HL-60 (cell line): Measurements from ENCODE around the gene AQP2.

Experiments used
- DNase-seq, 2 experiments: peaks; one replicate each; pipeline ENCODE4 v3.0.0-alpha.2; 2010 to 2020; ENCODE audit warnings: low read depth in 1 of 2, low spot score in 1 of 2
- H3K27ac ChIP-seq: fragments of 250-450 bp; sonication (Bioruptor Pico); replicated peaks from 2 replicates; pipeline ENCODE4 v1.5.1; 2020; ENCODE audit warnings: mild to moderate bottlenecking, moderate library complexity
- H3K27me3 ChIP-seq: fragments of 250-450 bp; sonication (Bioruptor Pico); 2 replicates; pipeline ENCODE4 v1.5.1; 2021; ENCODE audit warnings: mild to moderate bottlenecking, moderate library complexity; ENCODE audit not compliant: insufficient read depth, poor library complexity, severe bottlenecking
- H3K4me3 ChIP-seq: replicated peaks from 2 replicates; pipeline ENCODE4 v1.5.1; 2011; ENCODE audit warnings: mild to moderate bottlenecking, control low read depth, low read length; ENCODE audit not compliant: insufficient read depth
- CTCF ChIP-seq: IDR thresholded peaks from one replicate; pipeline ENCODE4 v1.5.1; 2011; ENCODE audit warnings: low read length, control low read depth, inconsistent platforms; ENCODE audit not compliant: insufficient read depth
- GABPA ChIP-seq: IDR thresholded peaks from 2 replicates; pipeline ENCODE4 v1.6.1; 2012; ENCODE audit warnings: low read depth
- POLR2AphosphoS5 ChIP-seq: IDR thresholded peaks from 2 replicates; pipeline ENCODE4 v1.6.1; 2012; ENCODE audit warnings: low read depth
- REST ChIP-seq: IDR thresholded peaks from 2 replicates; pipeline ENCODE4 v1.6.1; 2012; ENCODE audit warnings: low read depth; ENCODE audit not compliant: insufficient replicate concordance
- SPI1 ChIP-seq: IDR thresholded peaks from 2 replicates; pipeline ENCODE4 v1.6.1; 2012; ENCODE audit warnings: low read depth, mild to moderate bottlenecking, borderline replicate concordance

The AQP2 gene

DNA sequence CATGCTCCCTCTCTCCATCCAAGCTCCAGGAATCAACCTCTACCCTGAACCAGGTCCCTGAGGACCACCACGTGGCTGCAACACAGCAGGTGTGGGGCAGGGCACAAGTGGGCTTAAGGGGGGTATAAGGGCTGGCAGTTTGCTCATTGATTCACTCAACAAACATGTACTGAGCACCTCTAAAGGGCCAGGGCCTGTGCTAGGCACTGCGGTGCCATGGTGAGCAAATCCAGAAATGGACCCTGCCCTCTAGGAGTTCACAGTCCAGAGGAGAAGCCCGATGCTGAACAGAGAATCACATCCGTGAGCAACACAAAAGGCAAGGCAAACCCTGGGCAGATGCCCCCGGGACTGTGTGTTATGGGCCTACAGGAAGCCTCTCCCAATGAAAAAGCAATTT lies 6.5 kb upstream of the AQP2 start:
- TF ChIP-seq SPI1 (no peak), CTCF (no peak), REST (no peak), GABPA (no peak), POLR2AphosphoS5 (no peak)
- DNase-seq, result no peak
- Histone ChIP-seq H3K4me3 (no peak overlapping the region), H3K27ac (no peak overlapping the region), H3K27me3 (no peaks in the 10 kb centered on the region)

- TF ChIP-seq POLR2AphosphoS5 (no peak), GABPA (no peak), CTCF (no peak), REST (no peak), SPI1 (no peak)
- no peak overlapping the region for H3K27ac ChIP-seq
- H3K4me3 ChIP-seq, result no peak overlapping the region
- H3K27me3 ChIP-seq, result no peaks in the 10 kb centered on the region
- DNase-seq, result no peak
Measured at GRCh38 chr12:49944718-49945117, 5.8 kb upstream of the AQP2 start.

- Histone ChIP-seq H3K4me3 (no peak overlapping the region), H3K27ac (no peak overlapping the region), H3K27me3 (no peaks in the 10 kb centered on the region)
- no peak for TF ChIP-seq SPI1
- TF ChIP-seq CTCF, result peak; percentile 92
- TF ChIP-seq POLR2AphosphoS5, result no peak
- no peak for TF ChIP-seq REST
- TF ChIP-seq GABPA, result no peak
- peak; percentile 63 to 75 for DNase-seq
Measured at GRCh38 chr12:49945394-49946080, 5.0 kb upstream of the AQP2 start.
